Regular cardiac myocyte (primary cell): ENCODE results near the gene KLHDC1. TPM values are rescaled to one million over a fixed set of nuclear protein-coding genes. Genes with fewer than 3 reads are reported as not detected.

Source experiments
- total RNA-seq: library from RNA; depleted of rRNA; stranded (reverse); fragments of >200 nt; gene quantifications from 2 replicates; pipeline ENCODE4 v1.2.3, GENCODE V29; 2014

Gene KLHDC1
- total RNA-seq: 1.9 and 5.6 TPM in 2 replicates

GRCh38 chr14:49692811-49693734 is at the start of gene KLHDC1:
Gene KLHDC1 (plus strand): TSS chr14:49693120. CDS start chr14:49693195, 75 bp downstream.

GRCh38 chr14:49687942-49688700 is 4.8 kb upstream of the KLHDC1 start, which contains the start of gene POLE2:
Gene POLE2 (minus strand): TSS chr14:49688214. CDS start chr14:49688203, 11 bp downstream.

GRCh38 chr14:49767571-49768300 is 74.8 kb downstream of the KLHDC1 start, which contains the start of gene KLHDC2:
Gene KLHDC2 (plus strand): TSS chr14:49768153. CDS start chr14:49768469, 316 bp downstream.

Other genes with a start within 250 kb of the KLHDC1 start
- 2,207 and 3,333 TPM in 2 replicates for gene RPS29, start 106.7 kb upstream of the KLHDC1 start, total RNA-seq
- gene LRR1, start 94.2 kb upstream of the KLHDC1 start, total RNA-seq: 11.0 and 33.4 TPM in 2 replicates
- gene RPL36AL, start 72.5 kb upstream of the KLHDC1 start, total RNA-seq: 257 and 303 TPM in 2 replicates
- gene MGAT2, start 72.3 kb upstream of the KLHDC1 start, total RNA-seq: 90.8 and 122 TPM in 2 replicates
- 8.7 and 11.7 TPM in 2 replicates for gene DNAAF2, start 57.9 kb upstream of the KLHDC1 start, total RNA-seq
- gene POLE2, start 4.9 kb upstream of the KLHDC1 start, total RNA-seq: 3.4 and 18.8 TPM in 2 replicates
- gene KLHDC2, start 75.0 kb downstream of the KLHDC1 start, total RNA-seq: 46.6 and 74.1 TPM in 2 replicates
- 53.7 and 79.8 TPM in 2 replicates for gene NEMF, start 159.7 kb downstream of the KLHDC1 start, total RNA-seq
- gene ARF6, start 200.0 kb downstream of the KLHDC1 start, total RNA-seq: 85.1 and 157 TPM in 2 replicates